Coronary artery (tissue), 2 donors: ENCODE measurements around the gene CPXM2.

Experiments
- DNase-seq: peaks from one replicate; pipeline ENCODE4 v3.0.0-alpha.2; 2017; ENCODE audit warnings: low spot score
- H3K27ac ChIP-seq, 2 donors: fragments of 200-600 bp; sonication (generic); one replicate each; pipeline ENCODE4 v1.5.1; 2016 to 2019
- H3K4me3 ChIP-seq: fragments of 200-600 bp; sonication (generic); 2 replicates; pipeline ENCODE4 v1.5.1; 2016; ENCODE audit warnings: mild to moderate bottlenecking, moderate library complexity
- CTCF ChIP-seq: fragments of 200-600 bp; sonication (generic); IDR thresholded peaks from one replicate; pipeline ENCODE4 v1.5.1; 2019; ENCODE audit warnings: antibody characterized with exemption

CPXM2 gene

GRCh38 chr10:123781956-123782500 is 109.6 kb downstream of the CPXM2 start:
- peak overlapping the region in 1 of 2 donors; percentile 37 for H3K27ac ChIP-seq
- no peak for DNase-seq
- no peak overlapping the region for H3K4me3 ChIP-seq
- no peak for TF ChIP-seq CTCF

GRCh38 chr10:123781324-123781900 is 110.2 kb downstream of the CPXM2 start:
- H3K27ac ChIP-seq = peak overlapping the region in 1 of 2 donors; percentile 37
- TF ChIP-seq CTCF = no peak
- no peak for DNase-seq
- H3K4me3 ChIP-seq = no peak overlapping the region

- no peak overlapping the region for H3K27ac ChIP-seq
- H3K4me3 ChIP-seq = no peak overlapping the region
- TF ChIP-seq CTCF = no peak
- DNase-seq = no peak
Measured at GRCh38 chr10:123778719-123779517, 112.7 kb downstream of the CPXM2 start.

GRCh38 chr10:123777881-123778280 is 113.7 kb downstream of the CPXM2 start:
- no peak for TF ChIP-seq CTCF
- DNase-seq = no peak
- Histone ChIP-seq H3K4me3 (no peak overlapping the region), H3K27ac (no peak overlapping the region)

GRCh38 chr10:123774132-123774742 is 117.4 kb downstream of the CPXM2 start:
- Histone ChIP-seq H3K27ac (no peak overlapping the region), H3K4me3 (no peak overlapping the region)
- no peak for TF ChIP-seq CTCF
- DNase-seq = no peak

- Histone ChIP-seq H3K27ac (no peak overlapping the region), H3K4me3 (no peak overlapping the region)
- TF ChIP-seq CTCF = no peak
- no peak for DNase-seq
Measured at GRCh38 chr10:123772645-123773508, 118.7 kb downstream of the CPXM2 start.
